ENCODE data around the gene FAM169A. TPM values are rescaled to one million over a fixed set of nuclear protein-coding genes. Genes with fewer than 3 reads are reported as not detected.
A peak's percentile ranks its signal among the peaks of the same experiment; 100 is the strongest.
"Not testable (repeated sequence)": the region's sequence is repeated elsewhere in the genome, so short reads cannot be mapped to it uniquely, and the experiment has no call there.

Gene FAM169A
- total RNA-seq, 4 donors from 2014 or later, result 0.19 to 0.96 (median 0.30) TPM

DNA sequence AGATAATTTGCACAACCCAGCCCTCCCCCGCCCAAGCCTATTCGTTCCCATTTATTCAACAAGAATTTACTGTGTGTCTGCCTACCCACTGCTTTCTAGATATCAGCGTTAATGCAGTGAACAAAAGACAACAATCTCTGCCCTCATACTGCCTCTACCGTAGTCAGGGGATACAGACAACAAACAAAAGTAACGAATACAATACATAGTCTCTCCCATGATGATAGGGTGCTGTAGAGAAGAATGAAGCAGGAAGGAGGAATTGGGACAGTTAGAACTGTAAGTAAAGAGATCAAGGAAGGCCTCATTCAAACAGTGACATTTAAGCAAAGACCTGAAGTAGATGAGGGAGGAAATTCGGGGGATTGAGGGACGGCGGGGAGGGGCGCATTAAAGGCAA lies 101.0 kb downstream of the FAM169A start:
- DNase-seq (ENCODE audit: low spot score), result no peak
- ATAC-seq (ENCODE audit: low FRiP score), result no peak
- TF ChIP-seq CTCF (IDR thresholded peaks at IDR 0.05), result no peak

GRCh38 chr5:74763504-74763903 lies 102.7 kb downstream of the FAM169A start:
- no peak for ATAC-seq (ENCODE audit: low FRiP score)
- DNase-seq (ENCODE audit: low spot score), result no peak
- no peak for TF ChIP-seq CTCF (IDR thresholded peaks at IDR 0.05)

GRCh38 chr5:74762599-74762998 lies 103.6 kb downstream of the FAM169A start:
- ATAC-seq (ENCODE audit: low FRiP score) (peak; percentile 67), DNase-seq (ENCODE audit: low spot score) (no peak)

DNA sequence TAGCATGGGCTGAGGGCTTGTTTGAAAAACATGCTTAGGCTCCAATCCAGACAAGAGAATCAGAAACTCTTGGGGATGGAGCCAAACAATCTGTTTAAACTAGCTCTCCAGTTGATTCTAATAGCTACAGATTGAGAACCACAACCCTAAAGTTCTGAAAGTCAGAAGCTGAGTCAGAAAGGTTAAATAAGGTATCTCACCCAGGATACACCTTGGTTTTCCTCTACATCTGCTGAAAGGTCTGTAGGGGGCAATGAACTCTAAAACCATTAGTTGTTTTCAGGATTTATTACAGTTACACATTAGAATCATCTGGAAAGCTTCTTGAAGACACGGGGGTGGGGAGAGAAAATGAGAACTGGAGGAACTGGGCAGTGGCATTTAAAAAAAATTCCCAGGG lies 104.9 kb downstream of the FAM169A start:
- TF ChIP-seq CTCF (IDR thresholded peaks at IDR 0.05), result no peak
- ATAC-seq (ENCODE audit: low FRiP score) (no peak), DNase-seq (ENCODE audit: low spot score) (no peak)

More at GRCh38 chr5:74762599-74762998, 103.6 kb downstream of the FAM169A start:
- no peak for TF ChIP-seq CTCF (IDR thresholded peaks at IDR 0.05)

DNA sequence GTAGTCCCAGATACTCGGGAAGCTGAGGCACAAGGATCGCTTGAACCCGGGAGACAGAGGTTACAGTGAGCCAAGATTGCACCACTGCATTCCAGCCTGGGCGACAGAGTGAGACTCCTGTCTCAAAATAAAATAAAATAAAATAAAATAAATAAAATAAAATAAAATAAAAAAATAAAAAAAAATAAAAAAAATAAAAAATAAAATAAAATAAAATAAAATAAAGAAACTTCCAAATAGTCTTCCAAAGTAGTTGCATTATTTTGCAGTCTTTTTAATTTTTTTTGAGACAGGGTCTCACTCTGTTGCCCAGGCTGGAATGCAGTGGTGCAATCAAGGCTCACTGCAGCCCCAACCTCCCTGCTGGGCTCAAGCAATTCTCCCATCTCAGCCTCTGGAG lies 117.4 kb downstream of the FAM169A start:
- ATAC-seq (ENCODE audit: low FRiP score); DNase-seq (ENCODE audit: low spot score): not testable (repeated sequence)

GRCh38 chr5:74738406-74738805 lies 127.8 kb downstream of the FAM169A start:
- ATAC-seq (ENCODE audit: low FRiP score), result no peak
- no peak for DNase-seq (ENCODE audit: low spot score)
- TF ChIP-seq CTCF (IDR thresholded peaks at IDR 0.05), result no peak

- TF ChIP-seq CTCF (IDR thresholded peaks at IDR 0.05), result no peak
- DNase-seq (ENCODE audit: low spot score), result no peak
- ATAC-seq (ENCODE audit: low FRiP score), result no peak
Measured at GRCh38 chr5:74736759-74737158, 129.4 kb downstream of the FAM169A start.

Small RNA genes within 50 kb of the gene (small RNA-seq; reads per million reads assigned to genes)
- not detected for gene RF00561

Other genes starting within 250 kb of the FAM169A start
- 10 to 100 TPM in 3 of 4 donors, 1 to 10 TPM in 1; 7.8 to 22.1 (median 12.9) TPM for gene ENC1, start 225.7 kb downstream of the FAM169A start, total RNA-seq
- gene HEXB, start 181.2 kb downstream of the FAM169A start, total RNA-seq, result 100 to 1,000 TPM in 3 of 4 donors, 10 to 100 TPM in 1; 94.2 to 204 (median 136) TPM
- 10 to 100 TPM; 15.9 to 23.5 (median 18.3) TPM for gene GFM2, start 99.3 kb downstream of the FAM169A start, total RNA-seq
- 100 to 1,000 TPM in 2 of 4 donors, 10 to 100 TPM in 2; 86.1 to 115 (median 101) TPM for gene NSA2, start 99.1 kb downstream of the FAM169A start, total RNA-seq
- 1 to 10 TPM in 2 of 4 donors, under 1 TPM in 2; 0.69 to 2.2 (median 1.1) TPM for gene GCNT4, start 186.2 kb upstream of the FAM169A start, total RNA-seq

Data from omental fat pad (tissue), 4 donors.